NCI-H2081 (cell line): ENCODE results near the gene MRPL53.
A peak's percentile ranks its signal among the peaks of the same experiment; 100 is the strongest.

Source experiments
- DNase-seq, 2 experiments: peaks; one replicate each; lab custom pipeline; 2025; lab: John Stamatoyannopoulos, UW

Gene MRPL53

DNA sequence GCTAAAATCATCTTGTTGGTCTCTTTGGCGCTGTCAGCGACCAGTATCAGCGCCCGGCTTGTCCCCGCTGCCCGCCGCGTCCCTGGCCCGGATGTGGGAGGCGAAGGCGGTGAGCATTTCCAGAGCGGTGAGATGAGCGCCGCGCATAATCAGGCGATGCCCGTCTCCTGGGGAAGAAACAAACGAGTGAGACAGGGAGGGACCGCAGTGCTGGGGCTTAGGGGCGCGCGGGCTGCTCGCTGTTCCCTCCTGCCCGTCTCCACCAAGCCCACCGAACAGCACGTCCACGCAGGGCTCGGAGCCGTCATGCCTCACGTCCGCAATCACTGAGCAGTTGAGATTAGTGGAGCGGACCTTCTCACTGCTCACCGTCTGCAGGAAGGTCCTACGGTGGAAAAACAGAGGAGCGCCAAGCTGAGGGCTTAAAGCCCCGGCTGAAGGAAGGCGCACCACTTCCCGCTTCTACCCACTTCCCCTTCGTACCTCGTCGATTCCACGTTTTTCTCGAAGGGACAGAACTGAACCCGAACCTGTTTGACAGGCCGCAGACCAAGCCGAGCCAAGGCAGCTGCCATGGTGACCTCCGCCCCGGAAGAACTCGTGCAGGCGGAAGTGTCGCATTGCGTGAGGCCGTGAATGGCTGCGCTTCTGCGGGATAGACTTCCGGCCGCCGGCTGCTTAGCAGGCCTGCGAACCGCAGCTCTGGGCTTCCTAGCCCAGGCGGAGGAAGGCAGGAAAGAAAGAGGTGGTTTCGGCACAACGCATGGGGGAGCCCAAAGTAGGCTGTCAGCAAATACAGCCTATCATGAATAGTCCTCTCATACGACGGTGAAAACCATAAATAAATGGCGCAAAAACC lies at the start of gene MRPL53:
TSS of gene MRPL53 (minus strand) at position 595 of the 859 bp plus-strand sequence. CDS start at position 575, 20 bp downstream.
- peak; percentile 94 to 95 for DNase-seq

DNA sequence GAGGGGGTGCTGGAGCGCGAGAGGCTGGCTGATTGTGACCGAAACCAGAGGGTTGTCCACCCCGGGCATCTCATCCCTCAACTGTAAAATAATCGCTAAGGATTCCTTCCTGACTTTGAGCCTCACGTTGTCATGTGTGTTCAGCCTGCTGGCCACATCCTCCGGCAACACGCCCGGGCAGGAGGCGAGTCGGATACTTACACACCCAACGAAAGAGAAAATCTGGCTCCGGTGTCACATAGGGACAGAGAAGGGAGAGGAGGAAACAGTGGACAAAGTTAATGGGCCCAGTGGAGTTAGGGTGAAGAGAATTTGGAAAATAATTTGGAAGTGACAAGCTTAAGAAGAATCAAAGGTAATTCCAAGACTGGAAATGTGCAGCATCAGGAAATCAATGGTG lies 44.2 kb upstream of the MRPL53 start:
- no peak for DNase-seq

DNA sequence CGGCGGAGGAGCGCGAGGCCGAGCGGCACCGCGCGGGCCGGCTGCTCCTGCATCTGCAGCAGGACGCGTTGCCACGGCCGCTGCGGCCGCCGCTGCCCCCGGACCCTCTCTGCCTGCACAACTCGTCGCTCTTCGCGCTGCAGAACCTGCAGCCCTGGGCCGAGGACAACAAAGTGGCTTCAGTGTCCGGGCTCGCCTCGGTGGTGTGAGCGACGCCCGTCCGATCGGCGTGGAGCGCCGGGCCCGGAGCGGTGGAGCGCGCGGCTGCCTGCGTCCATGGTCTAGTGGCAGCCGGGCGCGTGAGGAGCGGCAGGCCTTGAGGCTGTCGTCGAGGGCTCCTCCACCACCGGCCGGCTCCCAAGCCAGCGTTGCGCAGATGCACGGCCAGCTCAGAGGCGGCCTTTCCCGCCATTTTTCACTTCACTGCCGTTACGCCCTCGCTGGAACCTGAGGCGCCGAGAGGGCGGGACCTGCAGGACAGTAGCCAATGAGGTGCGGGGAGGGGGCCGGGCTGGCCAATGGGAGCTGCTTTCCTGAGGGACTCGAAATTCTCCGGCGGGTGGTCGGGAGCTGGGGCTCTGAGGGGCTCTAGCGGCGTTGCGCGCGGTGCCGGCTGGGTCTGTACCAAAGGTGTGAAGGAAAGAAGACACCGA lies 43.6 kb upstream of the MRPL53 start:
- DNase-seq, result no peak

DNA sequence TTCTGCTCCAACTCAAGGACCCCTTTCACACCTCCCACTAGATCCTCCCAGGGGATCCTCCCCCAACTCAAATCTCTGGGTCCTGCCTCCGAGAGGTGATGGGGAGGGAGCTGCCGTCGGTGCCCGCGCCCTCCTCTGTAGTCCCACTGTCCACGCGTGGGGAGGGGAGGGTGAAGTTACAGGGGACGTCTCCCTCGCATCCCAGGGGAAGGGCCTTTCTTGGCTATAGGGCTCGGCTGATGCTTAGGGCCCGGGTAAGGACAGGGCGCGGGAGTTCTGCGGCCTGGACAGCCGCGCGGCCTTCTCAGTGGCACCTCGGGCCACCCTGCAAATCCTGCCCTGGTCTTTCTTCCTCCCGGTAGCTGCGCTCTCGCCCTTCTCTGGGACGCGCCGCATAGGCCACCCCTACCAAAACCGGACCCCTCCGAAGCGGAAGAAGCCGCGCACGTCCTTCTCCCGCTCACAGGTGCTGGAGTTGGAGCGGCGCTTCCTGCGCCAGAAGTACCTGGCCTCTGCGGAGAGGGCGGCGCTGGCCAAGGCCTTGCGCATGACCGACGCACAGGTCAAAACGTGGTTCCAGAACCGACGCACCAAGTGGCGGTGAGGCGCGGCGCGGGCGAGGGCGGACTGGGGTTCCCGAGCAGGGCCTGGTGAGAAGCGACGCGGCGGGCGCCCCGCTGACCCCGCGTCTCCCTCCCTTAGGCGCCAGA lies 42.9 kb upstream of the MRPL53 start:
- no peak for DNase-seq

DNA sequence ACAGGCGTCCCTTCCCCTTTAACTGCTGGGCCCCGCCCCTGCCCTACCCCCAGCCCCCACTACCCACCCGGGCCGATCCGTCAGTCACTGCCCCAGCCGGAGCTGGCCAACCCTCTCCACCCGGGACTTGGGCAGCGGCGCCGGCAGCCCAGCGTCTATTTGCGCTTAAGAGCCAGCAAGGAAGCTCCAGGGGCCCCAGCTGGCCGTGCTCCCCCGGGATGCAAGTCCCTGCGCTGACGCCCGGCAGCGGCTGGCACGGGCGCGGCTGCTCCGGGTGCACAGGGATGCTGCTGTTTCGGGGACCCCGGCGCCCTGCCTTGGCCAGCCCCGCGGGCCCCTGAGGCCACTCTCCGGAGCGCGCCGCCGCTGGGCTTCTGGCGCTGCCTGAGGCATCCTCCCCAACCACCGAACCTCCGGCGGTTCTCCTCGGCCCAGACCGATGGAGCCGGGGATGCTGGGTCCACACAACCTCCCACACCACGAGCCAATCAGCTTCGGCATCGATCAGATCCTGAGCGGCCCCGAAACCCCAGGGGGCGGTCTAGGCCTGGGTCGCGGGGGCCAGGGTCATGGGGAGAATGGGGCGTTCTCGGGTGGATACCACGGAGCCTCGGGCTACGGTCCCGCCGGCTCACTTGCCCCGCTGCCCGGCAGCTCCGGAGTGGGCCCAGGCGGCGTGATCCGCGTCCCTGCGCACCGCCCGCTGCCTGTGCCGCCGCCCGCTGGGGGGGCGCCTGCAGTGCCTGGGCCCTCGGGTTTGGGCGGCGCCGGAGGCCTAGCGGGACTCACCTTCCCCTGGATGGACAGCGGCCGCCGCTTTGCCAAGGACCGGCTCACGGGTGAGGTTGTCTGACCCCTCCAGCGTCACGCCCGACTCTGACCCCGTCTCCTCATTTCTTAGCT lies 42.1 kb upstream of the MRPL53 start, which contains the start of gene TLX2:
TSS of gene TLX2 (plus strand) at position 83 of the 903 bp plus-strand sequence. CDS start at position 440, 357 bp downstream.
- no peak for DNase-seq

DNA sequence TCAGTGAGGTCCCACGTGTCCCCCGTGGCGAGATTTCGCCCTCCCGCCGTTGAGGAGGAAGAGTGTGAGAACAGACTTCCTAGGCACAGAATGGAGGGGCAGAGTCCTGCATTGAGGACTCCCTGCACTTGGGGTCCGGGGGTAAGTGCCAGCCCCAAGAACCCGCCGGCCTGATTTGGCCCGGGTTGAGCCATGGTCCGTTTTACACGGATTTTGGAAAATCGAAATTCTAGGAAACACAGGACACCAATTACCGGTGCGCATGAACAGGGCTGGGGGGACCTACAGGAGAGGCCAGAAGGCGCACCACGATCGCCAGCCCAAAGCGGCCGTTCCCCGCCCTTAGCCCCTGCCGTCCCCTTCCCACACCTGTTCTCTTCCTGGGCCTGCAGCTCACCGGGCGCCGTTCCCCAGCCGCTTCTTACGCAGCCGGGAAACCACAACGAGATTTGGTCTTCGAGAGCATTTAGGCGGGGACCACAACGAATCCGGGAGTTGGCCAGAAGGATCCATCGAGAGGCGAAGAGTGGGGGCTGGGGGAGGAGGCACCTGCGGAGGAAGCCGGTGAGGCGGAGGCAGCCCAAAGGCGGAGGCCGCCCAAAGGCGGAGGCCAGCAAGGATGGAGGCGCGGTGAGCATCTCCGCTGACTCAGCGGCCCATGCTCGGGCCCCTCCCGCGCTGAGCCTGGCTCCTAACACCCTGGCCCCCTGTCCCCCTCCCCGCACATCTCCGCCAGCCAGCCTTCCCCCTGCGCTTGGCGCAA lies 41.3 kb upstream of the MRPL53 start:
- DNase-seq, result no peak

DNA sequence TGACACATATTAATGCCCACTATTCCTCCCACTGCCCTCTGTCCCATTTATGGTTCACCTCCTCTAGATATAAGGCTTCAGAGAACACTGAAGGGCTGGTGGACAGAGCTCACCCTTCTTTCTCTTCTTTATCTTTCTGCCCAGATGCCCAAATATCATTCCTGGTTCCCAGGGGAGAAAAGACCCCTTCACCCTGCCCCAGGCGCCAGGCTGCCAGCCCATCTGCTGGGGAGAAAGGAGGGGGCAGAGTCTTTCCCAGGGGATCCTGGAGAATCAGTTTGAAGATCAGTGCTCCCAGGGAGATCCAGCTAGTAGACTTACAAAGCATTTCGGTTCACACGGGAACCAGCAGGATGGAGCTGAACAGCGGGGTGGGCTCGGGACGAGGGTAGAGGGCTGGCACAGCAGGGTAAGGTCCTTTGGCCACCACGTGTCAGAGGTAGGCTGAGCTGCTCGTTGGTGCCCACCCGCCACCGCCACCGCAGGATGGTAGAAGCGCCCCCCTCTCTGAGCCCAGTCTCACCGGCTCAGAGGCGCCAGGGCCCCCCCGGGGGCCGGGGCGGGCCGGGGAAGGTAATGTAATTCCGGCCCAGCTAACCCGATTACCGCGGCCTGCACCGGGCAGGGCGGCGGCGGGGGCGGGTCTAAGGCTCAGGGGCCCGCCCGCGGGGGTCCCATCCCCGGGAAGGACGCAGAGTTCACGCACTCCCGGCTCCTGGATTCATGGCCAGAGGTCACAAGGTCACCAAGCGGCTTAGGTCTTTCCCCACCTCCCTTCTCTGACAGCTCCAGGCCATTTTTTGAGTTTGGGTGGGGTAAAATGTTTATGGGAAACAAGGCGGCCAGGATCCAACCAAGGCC lies 40.5 kb upstream of the MRPL53 start:
- no peak for DNase-seq

DNA sequence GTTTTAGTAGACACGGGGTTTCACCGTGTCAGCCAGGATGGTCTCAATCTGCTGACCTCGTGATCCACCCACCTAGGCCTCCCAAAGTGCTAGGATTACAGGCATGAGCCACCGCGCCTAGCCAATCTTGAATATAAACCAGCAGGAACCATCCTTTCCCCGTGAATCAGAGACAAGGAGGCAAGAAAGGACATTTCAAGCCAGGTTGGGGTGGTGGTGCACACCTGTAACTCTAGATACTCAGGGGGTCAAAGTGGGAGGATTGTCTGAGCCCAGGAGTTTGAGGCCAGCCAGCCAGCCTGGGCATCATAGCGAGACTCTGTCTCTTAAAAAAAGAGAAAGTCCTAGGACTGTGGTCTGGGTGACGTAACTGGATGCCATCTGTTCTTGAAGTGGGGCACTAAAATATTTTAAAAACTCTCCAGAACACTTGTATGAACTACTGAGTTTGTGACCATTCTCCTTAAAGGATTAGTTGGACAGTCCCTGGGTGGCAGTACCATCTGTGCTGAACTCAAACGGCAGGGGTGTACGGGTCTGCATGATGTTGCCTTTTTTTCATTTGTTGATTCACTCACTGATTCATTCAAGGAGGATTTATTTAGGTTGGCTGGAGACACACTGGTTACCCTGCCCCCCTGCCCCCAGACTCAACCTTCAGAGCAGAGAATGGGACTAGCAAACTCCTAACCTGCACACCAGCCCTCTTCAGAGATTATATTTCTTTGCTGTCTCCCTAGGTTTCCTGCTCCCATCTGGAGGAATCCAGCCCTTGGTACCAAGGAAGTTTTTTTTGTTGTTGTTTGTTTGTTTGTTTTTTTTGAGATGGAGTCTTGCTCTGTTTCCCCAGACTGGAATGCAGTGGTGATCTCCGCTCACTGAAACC lies 38.9 kb upstream of the MRPL53 start:
- no peak for DNase-seq

DNA sequence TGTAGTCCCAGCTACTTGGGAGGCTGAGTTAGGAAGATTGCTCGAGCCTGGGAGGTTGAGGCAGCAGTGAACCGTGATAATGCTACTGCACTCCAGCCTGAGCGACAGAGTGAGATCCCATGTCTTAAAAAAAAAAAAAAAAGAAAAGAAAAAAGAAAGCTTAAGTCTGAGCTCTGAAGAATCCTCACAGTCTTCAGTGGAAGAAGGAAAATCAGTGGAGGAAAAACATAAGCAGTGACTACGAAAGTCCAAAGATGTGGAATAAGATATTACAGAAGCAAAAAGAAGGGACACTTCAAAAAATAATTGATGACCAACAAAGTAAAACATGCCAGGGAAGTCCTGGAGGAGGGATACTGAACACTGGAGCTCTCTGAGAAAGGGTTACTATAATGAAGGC lies 37.8 kb upstream of the MRPL53 start:
- no peak for DNase-seq

DNA sequence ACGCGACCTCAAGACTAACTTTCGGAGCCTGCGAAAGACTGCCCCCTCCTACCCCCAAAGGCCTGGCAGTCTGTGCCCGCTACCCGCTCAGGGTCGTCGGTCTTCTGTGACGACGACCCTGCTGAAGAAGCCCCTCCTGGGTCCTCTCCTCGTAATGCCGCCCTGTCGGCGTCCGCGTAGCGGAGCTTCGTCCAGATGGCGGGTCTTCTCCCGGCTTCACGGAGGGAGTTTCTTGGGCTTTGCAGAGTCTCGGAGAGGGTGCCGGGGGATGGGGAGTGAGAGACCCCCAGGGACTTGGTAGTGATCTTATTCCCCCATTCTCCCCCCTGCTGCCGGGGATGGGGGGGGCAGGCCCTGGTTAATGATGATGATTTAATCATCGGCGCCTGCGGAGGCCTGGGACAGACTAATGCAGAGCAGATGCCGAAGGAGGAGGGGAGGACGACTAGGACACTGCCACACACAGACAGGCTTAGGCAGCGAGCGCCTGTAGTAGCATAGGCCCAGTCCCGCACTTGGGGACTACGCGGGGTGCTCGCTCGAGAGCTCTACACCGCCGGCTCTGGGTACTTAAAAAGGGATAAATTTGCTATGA lies 35.5 kb upstream of the MRPL53 start:
- DNase-seq, result peak in 1 of 2 experiments; percentile 51

DNA sequence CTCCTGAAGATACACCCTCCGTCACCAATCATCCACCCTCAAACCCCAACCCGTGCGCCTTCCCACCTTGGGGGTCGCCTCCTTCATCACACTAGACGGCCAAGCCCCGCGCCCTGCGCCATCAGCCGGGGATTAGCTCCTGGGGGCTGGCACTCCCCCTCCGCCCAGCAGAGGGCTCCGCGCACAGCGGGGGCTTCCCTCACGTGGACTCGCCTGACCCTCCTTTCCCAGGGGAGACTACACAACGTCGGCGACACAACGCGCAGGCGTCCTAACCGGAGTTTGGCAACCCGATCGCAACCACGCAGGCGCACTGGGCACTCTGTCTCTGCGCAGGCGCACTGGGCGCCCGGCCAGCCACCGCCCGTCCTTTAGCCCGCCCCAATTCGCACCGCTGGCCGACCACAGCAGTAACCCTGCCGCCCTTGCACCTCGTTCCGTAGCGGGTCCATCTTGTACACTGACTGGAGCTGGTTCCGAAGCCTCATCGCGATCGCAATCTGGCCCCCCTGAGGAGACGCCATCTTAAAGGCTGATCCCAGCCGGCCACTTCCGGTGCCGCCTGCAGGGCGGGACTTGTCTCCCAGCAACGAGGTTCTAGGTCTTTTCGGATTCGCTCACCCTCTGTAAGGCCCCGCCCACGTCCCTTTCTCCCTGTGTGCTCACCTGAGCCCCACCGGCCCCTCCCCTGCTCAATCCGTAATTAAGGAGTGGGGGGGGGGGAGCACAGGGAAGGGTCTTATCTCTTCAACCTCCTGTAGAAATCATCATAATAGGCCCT lies 34.9 kb upstream of the MRPL53 start, which contains the start of gene PCGF1:
TSS of gene PCGF1 (minus strand) at position 551 of the 781 bp plus-strand sequence. CDS start at position 524, 27 bp downstream.
- DNase-seq, result peak; percentile 99

DNA sequence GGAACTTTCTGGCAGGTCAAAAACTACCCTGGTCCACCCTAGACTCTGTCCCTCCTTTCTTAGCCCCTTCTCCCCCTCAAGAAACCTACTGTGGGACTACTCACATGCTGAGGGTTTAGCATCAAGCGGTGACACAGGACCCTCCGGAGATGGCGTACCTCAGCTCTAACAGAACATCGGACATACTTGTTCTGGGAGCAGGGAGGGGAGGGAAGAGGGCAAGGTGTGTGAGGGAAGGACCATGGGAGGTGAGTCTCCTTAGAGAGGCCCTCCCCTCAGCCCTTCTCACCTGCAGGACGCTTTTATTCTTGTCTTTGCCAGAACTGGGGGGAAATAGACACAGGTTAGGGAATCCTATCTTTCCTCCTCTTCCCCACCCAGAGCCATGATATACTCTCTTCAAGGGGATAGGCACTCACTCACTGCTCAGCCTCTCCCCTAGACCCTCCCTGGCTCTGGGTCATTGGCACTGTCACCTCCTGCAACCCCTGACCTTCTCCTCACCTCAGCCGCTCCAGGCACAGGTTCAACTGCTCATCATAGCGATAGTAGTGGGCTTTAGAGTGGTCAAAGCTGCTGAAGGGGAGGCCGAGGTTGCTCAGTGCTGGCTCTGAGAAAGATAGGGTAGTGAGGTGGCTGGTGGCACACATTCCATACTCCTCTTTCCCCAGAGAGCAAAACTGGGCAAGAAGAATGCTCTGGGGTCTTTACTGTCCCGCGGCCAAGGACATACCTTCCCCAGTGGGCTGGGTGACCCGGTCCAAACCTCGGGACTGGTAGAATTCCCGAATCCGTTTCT lies 33.2 kb upstream of the MRPL53 start:
- no peak for DNase-seq

DNA sequence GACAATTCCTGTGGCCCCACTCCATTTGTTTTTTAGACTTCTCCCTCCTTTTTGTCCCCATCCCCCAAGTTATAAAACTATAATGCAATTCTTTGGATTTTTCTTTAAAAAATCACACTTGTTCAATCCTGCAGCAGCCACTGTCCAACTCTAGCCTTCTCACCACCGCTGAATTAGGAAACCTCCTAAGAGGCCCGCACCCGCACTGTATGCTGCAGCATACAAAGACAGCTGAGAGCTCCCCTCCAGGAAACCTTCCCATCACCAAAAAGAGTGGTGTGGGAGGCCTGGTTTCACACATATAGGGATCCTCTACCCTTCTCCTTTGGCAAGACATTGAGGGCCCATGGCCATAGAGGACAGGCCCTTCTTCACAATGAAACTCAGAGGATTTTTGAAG lies 32.1 kb upstream of the MRPL53 start:
- no peak for DNase-seq

DNA sequence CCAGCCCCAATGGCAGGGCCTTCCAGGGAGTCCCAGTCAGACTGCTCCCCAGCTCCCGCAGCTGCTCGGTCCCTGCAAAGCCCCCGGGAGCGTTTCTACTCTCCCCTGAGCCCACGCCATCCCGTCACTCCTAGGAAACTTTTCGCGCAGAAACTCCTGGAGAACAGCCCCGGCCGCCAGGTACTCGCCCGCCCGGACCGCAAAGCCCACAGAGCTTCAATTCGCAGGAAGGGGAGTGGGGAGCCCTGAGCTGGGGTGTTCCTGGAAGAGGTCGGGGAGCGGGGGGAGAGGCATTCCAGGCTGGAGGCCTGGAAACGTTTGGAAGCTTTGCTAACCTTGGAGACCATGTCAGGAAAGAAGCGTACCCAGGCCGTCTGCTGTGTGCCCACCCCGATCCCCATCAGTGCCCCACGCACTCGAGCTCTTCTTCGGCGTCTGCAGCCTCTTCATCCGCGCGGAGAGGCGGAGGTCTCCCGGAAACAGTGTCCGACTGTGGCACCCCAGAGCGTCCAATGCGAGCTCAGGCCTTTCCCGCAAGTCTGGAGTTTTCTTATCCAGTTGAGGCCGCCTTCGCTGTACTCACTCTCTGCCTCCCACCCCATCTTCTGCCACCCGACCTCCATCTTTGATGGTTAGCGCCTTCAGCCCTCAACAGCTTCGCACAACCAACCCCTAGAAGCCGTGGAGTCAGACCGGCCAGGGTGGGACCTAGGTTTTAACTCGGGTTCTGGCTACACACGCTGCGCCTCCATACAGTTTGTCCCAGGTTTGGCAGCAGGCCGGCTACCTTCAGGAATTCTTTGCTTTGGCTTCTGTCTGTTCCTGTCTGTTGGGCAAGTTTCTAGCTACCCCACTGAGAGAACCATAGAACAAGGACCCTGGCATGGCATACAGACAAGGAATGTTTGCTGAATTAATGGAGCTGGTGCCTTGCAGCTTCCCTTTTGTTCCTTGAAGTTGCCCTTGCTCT lies 31.3 kb upstream of the MRPL53 start:
- no peak for DNase-seq
